Natural killer cell (primary cell): ENCODE results near the gene XIST. TPM values are rescaled to one million over a fixed set of nuclear protein-coding genes. Genes with fewer than 3 reads are reported as not detected.

Source experiments
- ATAC-seq, 3 donors: fragments of 150-1000 bp in 2 of 3; fragments of 200-7000 bp in 1 of 3; cut with Tn5 transposase; 1 replicate in 1 of 3; 2 replicates in 2 of 3; pipeline ENCODE4 v1.10.0; 2021; ENCODE audit warnings: mild to moderate bottlenecking in 2 of 3, moderate library complexity in 2 of 3
- DNase-seq, 2 donors: peaks; one replicate each; pipeline versions ENCODE4 v3.0.0 to v3.0.0-alpha.2; 2013 to 2021; ENCODE audit warnings: mixed read lengths in 1 of 2
- H3K27ac ChIP-seq: one replicate; pipeline ENCODE4 v1.5.1; 2013; ENCODE audit warnings: mild to moderate bottlenecking, low read length
- H3K27me3 ChIP-seq: one replicate; pipeline ENCODE4 v1.6.1; 2013; ENCODE audit warnings: low read length; ENCODE audit not compliant: control insufficient read depth, insufficient read depth
- H3K36me3 ChIP-seq: one replicate; pipeline ENCODE4 v1.6.1; 2013; ENCODE audit warnings: low read length; ENCODE audit not compliant: control insufficient read depth, insufficient read depth
- H3K4me1 ChIP-seq: one replicate; pipeline ENCODE4 v1.6.1; 2013; ENCODE audit warnings: low read length; ENCODE audit not compliant: control insufficient read depth, insufficient read depth
- H3K4me3 ChIP-seq: one replicate; pipeline ENCODE4 v1.5.1; 2013; ENCODE audit warnings: low read length
- H3K9me3 ChIP-seq: one replicate; pipeline ENCODE4 v1.6.1; 2013; ENCODE audit warnings: low read length; ENCODE audit not compliant: control insufficient read depth, insufficient read depth
- H3K27ac Mint-ChIP-seq, 2 donors: one replicate each; pipeline ENCODE4 v1.8.0; 2022; ENCODE audit warnings: mild to moderate bottlenecking in 2 of 2, mixed read lengths in 2 of 2, moderate library complexity in 1 of 2
- H3K27me3 Mint-ChIP-seq, 2 donors: one replicate each; pipeline ENCODE4 v1.8.0; 2022; ENCODE audit warnings: low read depth in 2 of 2, mixed read lengths in 2 of 2
- H3K36me3 Mint-ChIP-seq: one replicate; pipeline ENCODE4 v1.8.0; 2022; ENCODE audit warnings: mixed read lengths
- H3K4me1 Mint-ChIP-seq, 2 donors: one replicate each; pipeline ENCODE4 v1.8.0; 2022; ENCODE audit warnings: mixed read lengths in 2 of 2
- H3K4me3 Mint-ChIP-seq: one replicate; pipeline ENCODE4 v1.8.0; 2022; ENCODE audit warnings: mild to moderate bottlenecking, moderate library complexity, mixed read lengths
- H3K9me3 Mint-ChIP-seq, 2 donors: one replicate each; pipeline ENCODE4 v1.8.0; 2022; ENCODE audit warnings: mixed read lengths in 2 of 2
- WGBS: methylation state at CpG from one replicate; pipeline ENCODE4 v1.1.7; 2013; ENCODE audit warnings: missing lambda C conversion rate; ENCODE audit not compliant: insufficient coverage; 5-methylcytosine and 5-hydroxymethylcytosine counted together
- intact Hi-C: fragments of 100-400 bp; cut with micrococcal nuclease; formaldehyde crosslinking; loops from one replicate; pipeline ENCODE4 v1.14.2; 2022
- total RNA-seq, 4 donors: library from RNA; stranded (reverse); fragments of 120-200 nt in 1 of 4; gene quantifications; one replicate each; pipeline versions ENCODE4 v1.2.3 to v1.2.4, GENCODE V29; 2013 to 2022
- TF ChIP-seq, protein P1 (sequence below): fragments of 200-600 bp; IDR thresholded peaks from one replicate; pipeline ENCODE4 v1.8.0; 2022; ENCODE audit warnings: antibody characterized with exemption

Gene XIST
- total RNA-seq, 3 donors from 2014 or later (not counting 1 experiment from before 2014, with no cell fraction given), result 0.15 to 505 TPM; not detected in 1

- H3K27me3 Mint-ChIP-seq, result no peaks in the 10 kb centered on the region
- peaks cover 6% of the 10 kb centered on the region for H3K36me3 Mint-ChIP-seq
- ATAC-seq (no peak), DNase-seq (no peak)
- TF ChIP-seq, protein P1, sequence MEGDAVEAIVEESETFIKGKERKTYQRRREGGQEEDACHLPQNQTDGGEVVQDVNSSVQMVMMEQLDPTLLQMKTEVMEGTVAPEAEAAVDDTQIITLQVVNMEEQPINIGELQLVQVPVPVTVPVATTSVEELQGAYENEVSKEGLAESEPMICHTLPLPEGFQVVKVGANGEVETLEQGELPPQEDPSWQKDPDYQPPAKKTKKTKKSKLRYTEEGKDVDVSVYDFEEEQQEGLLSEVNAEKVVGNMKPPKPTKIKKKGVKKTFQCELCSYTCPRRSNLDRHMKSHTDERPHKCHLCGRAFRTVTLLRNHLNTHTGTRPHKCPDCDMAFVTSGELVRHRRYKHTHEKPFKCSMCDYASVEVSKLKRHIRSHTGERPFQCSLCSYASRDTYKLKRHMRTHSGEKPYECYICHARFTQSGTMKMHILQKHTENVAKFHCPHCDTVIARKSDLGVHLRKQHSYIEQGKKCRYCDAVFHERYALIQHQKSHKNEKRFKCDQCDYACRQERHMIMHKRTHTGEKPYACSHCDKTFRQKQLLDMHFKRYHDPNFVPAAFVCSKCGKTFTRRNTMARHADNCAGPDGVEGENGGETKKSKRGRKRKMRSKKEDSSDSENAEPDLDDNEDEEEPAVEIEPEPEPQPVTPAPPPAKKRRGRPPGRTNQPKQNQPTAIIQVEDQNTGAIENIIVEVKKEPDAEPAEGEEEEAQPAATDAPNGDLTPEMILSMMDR, result no peak
- Histone ChIP-seq H3K4me3 (no peak overlapping the region), H3K9me3 (no peaks in the 10 kb centered on the region), H3K27ac (no peak overlapping the region), H3K27me3 (no peaks in the 10 kb centered on the region), H3K36me3 (no peaks in the 10 kb centered on the region), H3K4me1 (no peaks in the 10 kb centered on the region)
- 78% methylated on average over 4 of the region's 4 CpGs for WGBS
- peaks cover 0 to 17% of the 10 kb centered on the region in 2 donors for H3K4me1 Mint-ChIP-seq
- intact Hi-C loops, result no loop called here
- no peak overlapping the region for H3K27ac Mint-ChIP-seq
- no peaks in the 10 kb centered on the region for H3K9me3 Mint-ChIP-seq
- H3K4me3 Mint-ChIP-seq, result no peak overlapping the region
Observed at GRCh38 chrX:73827406-73827805, 25.1 kb downstream of the XIST start.

GRCh38 chrX:73826996-73827395, 25.5 kb downstream of the XIST start:
- no peaks in the 10 kb centered on the region for H3K4me1 ChIP-seq
- DNase-seq (no peak), ATAC-seq (no peak)
- no peak overlapping the region for H3K27ac ChIP-seq
- Mint-ChIP-seq H3K27me3 (no peaks in the 10 kb centered on the region), H3K4me1 (peaks cover 0 to 17% of the 10 kb centered on the region in 2 donors), H3K27ac (no peak overlapping the region), H3K4me3 (no peak overlapping the region), H3K36me3 (peaks cover 6% of the 10 kb centered on the region), H3K9me3 (no peaks in the 10 kb centered on the region)
- H3K27me3 ChIP-seq, result no peaks in the 10 kb centered on the region
- 82% methylated on average over 1 of the region's 5 CpGs for WGBS
- no peak overlapping the region for H3K4me3 ChIP-seq
- H3K36me3 ChIP-seq, result no peaks in the 10 kb centered on the region
- no peaks in the 10 kb centered on the region for H3K9me3 ChIP-seq
- TF ChIP-seq, protein P1, result no peak
- intact Hi-C loops, result no loop called here

DNA sequence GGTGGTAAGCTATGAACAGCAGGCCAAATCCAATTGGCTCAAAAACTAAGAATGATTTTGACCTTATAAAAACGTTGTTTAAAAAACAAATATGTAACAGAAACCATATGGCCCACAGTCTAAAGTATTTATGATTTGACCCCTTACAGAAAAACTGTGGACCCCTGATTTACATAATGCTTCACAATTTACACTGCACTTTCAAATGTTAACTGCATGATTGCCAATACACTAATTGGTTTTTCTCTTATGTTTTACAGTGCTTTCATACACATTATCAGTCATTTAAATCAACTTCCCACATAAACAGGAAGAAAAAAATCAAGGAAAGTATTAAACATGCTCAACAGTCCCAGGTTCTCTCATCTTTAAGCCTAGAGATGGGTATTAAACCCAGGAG, 26.9 kb downstream of the XIST start:
- no peaks in the 10 kb centered on the region for H3K4me1 ChIP-seq
- Mint-ChIP-seq H3K27ac (no peak overlapping the region), H3K4me3 (no peak overlapping the region), H3K27me3 (no peaks in the 10 kb centered on the region), H3K4me1 (peaks cover 0 to 8% of the 10 kb centered on the region in 2 donors), H3K36me3 (peaks cover 6% of the 10 kb centered on the region), H3K9me3 (no peaks in the 10 kb centered on the region)
- intact Hi-C loops, result no loop called here
- WGBS, result no CpG with 5 or more reads among the region's 1 CpG
- H3K4me3 ChIP-seq, result no peak overlapping the region
- H3K27me3 ChIP-seq, result no peaks in the 10 kb centered on the region
- DNase-seq, result no peak
- TF ChIP-seq, protein P1, result no peak
- H3K27ac ChIP-seq, result no peak overlapping the region
- no peak for ATAC-seq
- H3K36me3 ChIP-seq, result no peaks in the 10 kb centered on the region
- no peaks in the 10 kb centered on the region for H3K9me3 ChIP-seq

DNA sequence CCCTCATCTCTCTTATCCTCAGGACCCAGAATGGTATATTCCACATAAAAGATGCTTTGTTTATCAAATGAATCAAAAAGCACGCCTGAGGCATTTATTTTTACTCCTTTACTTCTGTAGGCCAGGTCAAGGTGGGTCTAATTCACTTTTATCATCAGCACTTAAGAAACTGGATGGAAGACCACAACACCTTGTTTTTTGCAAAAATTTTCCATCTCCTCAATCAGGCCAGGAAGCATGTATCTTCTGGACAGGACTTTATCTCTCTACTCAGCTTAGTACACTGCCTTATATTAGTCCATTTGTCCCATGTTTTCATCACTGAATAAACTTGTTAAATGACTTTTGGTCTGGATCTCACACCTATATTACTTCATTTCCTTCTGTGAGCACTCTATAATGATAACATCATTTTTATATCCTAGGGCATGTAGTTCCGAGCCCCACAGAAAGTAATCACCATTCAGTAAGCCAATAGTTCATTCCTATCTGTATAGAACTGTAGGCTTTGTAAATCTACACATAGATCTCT, 29.0 kb downstream of the XIST start:
- DNase-seq (no peak), ATAC-seq (no peak)
- Mint-ChIP-seq H3K4me1 (peaks cover 0 to 3% of the 10 kb centered on the region in 2 donors), H3K36me3 (peaks cover 6% of the 10 kb centered on the region), H3K9me3 (no peaks in the 10 kb centered on the region), H3K27ac (peak overlapping the region in 1 of 2 donors; percentile 9), H3K27me3 (no peaks in the 10 kb centered on the region), H3K4me3 (no peak overlapping the region)
- WGBS, result 90% methylated on average over 1 of the region's 2 CpGs
- Histone ChIP-seq H3K4me1 (no peaks in the 10 kb centered on the region), H3K4me3 (no peak overlapping the region), H3K36me3 (no peaks in the 10 kb centered on the region), H3K27me3 (no peaks in the 10 kb centered on the region), H3K9me3 (no peaks in the 10 kb centered on the region), H3K27ac (no peak overlapping the region)
- intact Hi-C loops, result no loop called here
- TF ChIP-seq, protein P1, result no peak
